ENCODE results near the gene EPB41L2.
"Not testable (repeated sequence)": the region's sequence is repeated elsewhere in the genome, so short reads cannot be mapped to it uniquely, and the experiment has no call there.

Gene EPB41L2

GRCh38 chr6:131007964-131008363 is 55.1 kb downstream of the EPB41L2 start:
- H3K27ac ChIP-seq (ENCODE audit: low read depth in 2 of 2, low read length in 2 of 2); H3K27me3 ChIP-seq (ENCODE audit: control insufficient read depth in 2 of 2, insufficient read depth in 2 of 2, low read length in 2 of 2); H3K9me3 ChIP-seq (ENCODE audit: control insufficient read depth in 2 of 2, low read length in 2 of 2): not testable (repeated sequence)

GRCh38 chr6:131007286-131007685 is 55.8 kb downstream of the EPB41L2 start:
- H3K36me3 ChIP-seq (ENCODE audit: control insufficient read depth in 2 of 2, insufficient read depth in 2 of 2, low read length in 2 of 2): no peaks in the 10 kb centered on the region
- H3K27ac ChIP-seq (ENCODE audit: low read depth in 2 of 2, low read length in 2 of 2): no peak overlapping the region
- H3K4me1 ChIP-seq (ENCODE audit: control insufficient read depth in 2 of 2, insufficient read depth in 2 of 2, low read length in 2 of 2): no peaks in the 10 kb centered on the region
- H3K4me3 ChIP-seq (ENCODE audit: low read length in 2 of 2): no peak overlapping the region
- H3K9ac ChIP-seq (ENCODE audit: low read depth in 1 of 2, low read length in 2 of 2): no peak overlapping the region
- no peaks in the 10 kb centered on the region for H3K27me3 ChIP-seq (ENCODE audit: control insufficient read depth in 2 of 2, insufficient read depth in 2 of 2, low read length in 2 of 2)
- peaks cover 0 to 3% of the 10 kb centered on the region in 2 donors for H3K9me3 ChIP-seq (ENCODE audit: control insufficient read depth in 2 of 2, low read length in 2 of 2)

More at GRCh38 chr6:131007964-131008363, 55.1 kb downstream of the EPB41L2 start:
- not testable (repeated sequence) for H3K9ac ChIP-seq (ENCODE audit: low read depth in 1 of 2, low read length in 2 of 2); H3K4me1 ChIP-seq (ENCODE audit: control insufficient read depth in 2 of 2, insufficient read depth in 2 of 2, low read length in 2 of 2); H3K4me3 ChIP-seq (ENCODE audit: low read length in 2 of 2); H3K36me3 ChIP-seq (ENCODE audit: control insufficient read depth in 2 of 2, insufficient read depth in 2 of 2, low read length in 2 of 2)

- no peak overlapping the region for H3K9ac ChIP-seq (ENCODE audit: low read depth in 1 of 2, low read length in 2 of 2)
- no peak overlapping the region for H3K4me3 ChIP-seq (ENCODE audit: low read length in 2 of 2)
- H3K27me3 ChIP-seq (ENCODE audit: control insufficient read depth in 2 of 2, insufficient read depth in 2 of 2, low read length in 2 of 2): no peaks in the 10 kb centered on the region
- no peaks in the 10 kb centered on the region for H3K4me1 ChIP-seq (ENCODE audit: control insufficient read depth in 2 of 2, insufficient read depth in 2 of 2, low read length in 2 of 2)
- no peak overlapping the region for H3K27ac ChIP-seq (ENCODE audit: low read depth in 2 of 2, low read length in 2 of 2)
- no peaks in the 10 kb centered on the region for H3K36me3 ChIP-seq (ENCODE audit: control insufficient read depth in 2 of 2, insufficient read depth in 2 of 2, low read length in 2 of 2)
- peaks cover 0 to 3% of the 10 kb centered on the region in 2 donors for H3K9me3 ChIP-seq (ENCODE audit: control insufficient read depth in 2 of 2, low read length in 2 of 2)
Measured at GRCh38 chr6:131005439-131006016, 57.5 kb downstream of the EPB41L2 start.

GRCh38 chr6:131004936-131005335 is 58.1 kb downstream of the EPB41L2 start:
- H3K36me3 ChIP-seq (ENCODE audit: control insufficient read depth in 2 of 2, insufficient read depth in 2 of 2, low read length in 2 of 2): no peaks in the 10 kb centered on the region
- no peak overlapping the region for H3K4me3 ChIP-seq (ENCODE audit: low read length in 2 of 2)
- no peaks in the 10 kb centered on the region for H3K4me1 ChIP-seq (ENCODE audit: control insufficient read depth in 2 of 2, insufficient read depth in 2 of 2, low read length in 2 of 2)
- H3K9me3 ChIP-seq (ENCODE audit: control insufficient read depth in 2 of 2, low read length in 2 of 2): peaks cover 0 to 3% of the 10 kb centered on the region in 2 donors
- H3K9ac ChIP-seq (ENCODE audit: low read depth in 1 of 2, low read length in 2 of 2): no peak overlapping the region
- H3K27me3 ChIP-seq (ENCODE audit: control insufficient read depth in 2 of 2, insufficient read depth in 2 of 2, low read length in 2 of 2): no peaks in the 10 kb centered on the region
- no peak overlapping the region for H3K27ac ChIP-seq (ENCODE audit: low read depth in 2 of 2, low read length in 2 of 2)

- Histone ChIP-seq H3K27me3 (ENCODE audit: control insufficient read depth in 2 of 2, insufficient read depth in 2 of 2, low read length in 2 of 2) (no peaks in the 10 kb centered on the region), H3K36me3 (ENCODE audit: control insufficient read depth in 2 of 2, insufficient read depth in 2 of 2, low read length in 2 of 2) (no peaks in the 10 kb centered on the region), H3K4me3 (ENCODE audit: low read length in 2 of 2) (no peak overlapping the region), H3K9ac (ENCODE audit: low read depth in 1 of 2, low read length in 2 of 2) (no peak overlapping the region), H3K4me1 (ENCODE audit: control insufficient read depth in 2 of 2, insufficient read depth in 2 of 2, low read length in 2 of 2) (no peaks in the 10 kb centered on the region), H3K27ac (ENCODE audit: low read depth in 2 of 2, low read length in 2 of 2) (no peak overlapping the region), H3K9me3 (ENCODE audit: control insufficient read depth in 2 of 2, low read length in 2 of 2) (peaks cover 0 to 3% of the 10 kb centered on the region in 2 donors)
Measured at GRCh38 chr6:131004387-131004755, 58.7 kb downstream of the EPB41L2 start.

- Histone ChIP-seq H3K4me1 (ENCODE audit: control insufficient read depth in 2 of 2, insufficient read depth in 2 of 2, low read length in 2 of 2) (no peaks in the 10 kb centered on the region), H3K27ac (ENCODE audit: low read depth in 2 of 2, low read length in 2 of 2) (no peak overlapping the region), H3K27me3 (ENCODE audit: control insufficient read depth in 2 of 2, insufficient read depth in 2 of 2, low read length in 2 of 2) (no peaks in the 10 kb centered on the region), H3K9ac (ENCODE audit: low read depth in 1 of 2, low read length in 2 of 2) (no peak overlapping the region), H3K36me3 (ENCODE audit: control insufficient read depth in 2 of 2, insufficient read depth in 2 of 2, low read length in 2 of 2) (no peaks in the 10 kb centered on the region), H3K9me3 (ENCODE audit: control insufficient read depth in 2 of 2, low read length in 2 of 2) (peaks cover 0 to 3% of the 10 kb centered on the region in 2 donors), H3K4me3 (ENCODE audit: low read length in 2 of 2) (no peak overlapping the region)
Measured at GRCh38 chr6:131003488-131004386, 59.3 kb downstream of the EPB41L2 start.

GRCh38 chr6:131002661-131002980 is 60.4 kb downstream of the EPB41L2 start:
- Histone ChIP-seq H3K27ac (ENCODE audit: low read depth in 2 of 2, low read length in 2 of 2) (no peak overlapping the region), H3K36me3 (ENCODE audit: control insufficient read depth in 2 of 2, insufficient read depth in 2 of 2, low read length in 2 of 2) (no peaks in the 10 kb centered on the region), H3K9me3 (ENCODE audit: control insufficient read depth in 2 of 2, low read length in 2 of 2) (peaks cover 0 to 3% of the 10 kb centered on the region in 2 donors), H3K4me3 (ENCODE audit: low read length in 2 of 2) (no peak overlapping the region), H3K27me3 (ENCODE audit: control insufficient read depth in 2 of 2, insufficient read depth in 2 of 2, low read length in 2 of 2) (no peaks in the 10 kb centered on the region), H3K4me1 (ENCODE audit: control insufficient read depth in 2 of 2, insufficient read depth in 2 of 2, low read length in 2 of 2) (no peaks in the 10 kb centered on the region), H3K9ac (ENCODE audit: low read depth in 1 of 2, low read length in 2 of 2) (no peak overlapping the region)

GRCh38 chr6:131001945-131002660 is 60.9 kb downstream of the EPB41L2 start:
- no peak overlapping the region for H3K9ac ChIP-seq (ENCODE audit: low read depth in 1 of 2, low read length in 2 of 2)
- no peaks in the 10 kb centered on the region for H3K27me3 ChIP-seq (ENCODE audit: control insufficient read depth in 2 of 2, insufficient read depth in 2 of 2, low read length in 2 of 2)
- H3K36me3 ChIP-seq (ENCODE audit: control insufficient read depth in 2 of 2, insufficient read depth in 2 of 2, low read length in 2 of 2): no peaks in the 10 kb centered on the region
- H3K4me1 ChIP-seq (ENCODE audit: control insufficient read depth in 2 of 2, insufficient read depth in 2 of 2, low read length in 2 of 2): no peaks in the 10 kb centered on the region
- no peaks in the 10 kb centered on the region for H3K9me3 ChIP-seq (ENCODE audit: control insufficient read depth in 2 of 2, low read length in 2 of 2)
- no peak overlapping the region for H3K4me3 ChIP-seq (ENCODE audit: low read length in 2 of 2)
- H3K27ac ChIP-seq (ENCODE audit: low read depth in 2 of 2, low read length in 2 of 2): no peak overlapping the region

- Histone ChIP-seq H3K9me3 (ENCODE audit: control insufficient read depth in 2 of 2, low read length in 2 of 2) (no peaks in the 10 kb centered on the region), H3K27ac (ENCODE audit: low read depth in 2 of 2, low read length in 2 of 2) (no peak overlapping the region), H3K4me1 (ENCODE audit: control insufficient read depth in 2 of 2, insufficient read depth in 2 of 2, low read length in 2 of 2) (peaks cover 0 to 4% of the 10 kb centered on the region in 2 donors), H3K36me3 (ENCODE audit: control insufficient read depth in 2 of 2, insufficient read depth in 2 of 2, low read length in 2 of 2) (no peaks in the 10 kb centered on the region), H3K27me3 (ENCODE audit: control insufficient read depth in 2 of 2, insufficient read depth in 2 of 2, low read length in 2 of 2) (no peaks in the 10 kb centered on the region), H3K4me3 (ENCODE audit: low read length in 2 of 2) (no peak overlapping the region), H3K9ac (ENCODE audit: low read depth in 1 of 2, low read length in 2 of 2) (no peak overlapping the region)
Measured at GRCh38 chr6:131001111-131001736, 61.8 kb downstream of the EPB41L2 start.

- Histone ChIP-seq H3K27me3 (ENCODE audit: control insufficient read depth in 2 of 2, insufficient read depth in 2 of 2, low read length in 2 of 2) (no peaks in the 10 kb centered on the region), H3K27ac (ENCODE audit: low read depth in 2 of 2, low read length in 2 of 2) (no peak overlapping the region), H3K36me3 (ENCODE audit: control insufficient read depth in 2 of 2, insufficient read depth in 2 of 2, low read length in 2 of 2) (no peaks in the 10 kb centered on the region), H3K4me1 (ENCODE audit: control insufficient read depth in 2 of 2, insufficient read depth in 2 of 2, low read length in 2 of 2) (peaks cover 0 to 8% of the 10 kb centered on the region in 2 donors), H3K4me3 (ENCODE audit: low read length in 2 of 2) (no peak overlapping the region), H3K9me3 (ENCODE audit: control insufficient read depth in 2 of 2, low read length in 2 of 2) (no peaks in the 10 kb centered on the region), H3K9ac (ENCODE audit: low read depth in 1 of 2, low read length in 2 of 2) (no peak overlapping the region)
Measured at GRCh38 chr6:131000544-131000943, 62.5 kb downstream of the EPB41L2 start.

All from mucosa of rectum (tissue), 2 donors.